Dedifferentiated amniotic fluid mesenchymal stem cell (primary cell): ENCODE measurements around the gene SUSD2.
"Not testable (repeated sequence)": the region's sequence is repeated elsewhere in the genome, so short reads cannot be mapped to it uniquely, and the experiment has no call there.

Experiments used
- DNase-seq: peaks from one replicate; pipeline ENCODE4 v3.0.0-alpha.2; 2016; ENCODE audit errors: extremely low spot score

SUSD2 gene

GRCh38 chr22:24176040-24176439, 5.2 kb upstream of the SUSD2 start:
- DNase-seq = no peak

- DNase-seq = no peak
Measured at GRCh38 chr22:24176630-24177029, 4.7 kb upstream of the SUSD2 start.

- no peak for DNase-seq
Measured at GRCh38 chr22:24177045-24177444, 4.2 kb upstream of the SUSD2 start.

- DNase-seq = no peak
Measured at GRCh38 chr22:24177456-24177855, 3.8 kb upstream of the SUSD2 start.

- DNase-seq = no peak
Measured at GRCh38 chr22:24178021-24178431, 3.3 kb upstream of the SUSD2 start.

- no peak for DNase-seq
Measured at GRCh38 chr22:24178502-24179440, 2.5 kb upstream of the SUSD2 start.

GRCh38 chr22:24179478-24180210, 1.6 kb upstream of the SUSD2 start:
- DNase-seq = no peak

- DNase-seq = no peak
Measured at GRCh38 chr22:24180316-24181087, 785 bp upstream of the SUSD2 start.

GRCh38 chr22:24181996-24182899, 961 bp downstream of the SUSD2 start:
- no peak for DNase-seq

GRCh38 chr22:24182900-24183246, 1.6 kb downstream of the SUSD2 start:
- not testable (repeated sequence) for DNase-seq

- no peak for DNase-seq
Measured at GRCh38 chr22:24183321-24184031, 2.2 kb downstream of the SUSD2 start.

GRCh38 chr22:24184057-24184798, 2.9 kb downstream of the SUSD2 start:
- no peak for DNase-seq

- DNase-seq = no peak
Measured at GRCh38 chr22:24185001-24185500, 3.8 kb downstream of the SUSD2 start.

- DNase-seq = no peak
Measured at GRCh38 chr22:24185501-24186351, 4.4 kb downstream of the SUSD2 start.

GRCh38 chr22:24186352-24186740, 5.1 kb downstream of the SUSD2 start:
- DNase-seq = no peak

GRCh38 chr22:24186892-24187670, 5.8 kb downstream of the SUSD2 start:
- no peak for DNase-seq

- DNase-seq = no peak
Measured at GRCh38 chr22:24187731-24188644, 6.7 kb downstream of the SUSD2 start.
